ENCODE measurements around the gene GNAZ. TPM values are rescaled to one million over a fixed set of nuclear protein-coding genes. Genes with fewer than 3 reads are reported as not detected.

GNAZ gene
- total RNA-seq, 1 donor from 2014 or later, result 0.39 TPM

DNA sequence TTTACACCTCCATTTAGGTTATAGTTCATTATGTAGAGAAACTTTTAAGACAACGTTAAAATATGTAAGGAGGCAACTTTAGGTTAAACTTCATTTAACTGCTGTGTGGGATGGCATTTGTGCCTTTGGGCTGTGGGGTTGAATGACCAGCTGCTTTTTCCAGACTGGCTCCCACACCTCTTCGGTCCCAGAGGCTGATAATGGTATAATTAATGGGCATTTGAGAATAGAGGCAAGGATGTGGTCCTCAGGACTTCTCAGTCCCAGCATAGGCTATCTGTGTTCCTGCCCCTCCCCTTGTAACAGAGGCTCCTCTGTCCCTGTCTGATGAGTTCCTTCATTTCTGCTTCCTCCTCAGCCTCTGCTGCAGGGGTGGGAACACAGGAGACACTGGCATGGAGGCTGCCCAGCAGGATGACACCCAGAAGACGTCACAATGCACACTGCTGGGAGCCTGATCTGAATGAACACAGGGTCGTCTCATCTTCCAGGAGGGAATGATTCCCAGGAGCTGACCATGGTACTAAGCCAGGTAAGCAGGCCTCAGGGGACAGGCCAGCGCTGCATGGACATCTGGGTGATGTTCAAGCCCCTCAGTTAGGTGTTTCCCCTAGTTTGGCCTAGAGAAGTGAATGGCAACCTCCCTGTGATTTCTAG, 17.1 kb upstream of the GNAZ start:
- Mint-ChIP-seq H3K27me3 (ENCODE audit: low read depth) (peaks cover 30% of the 10 kb centered on the region), H3K36me3 (ENCODE audit: low read depth) (no peaks in the 10 kb centered on the region), H3K9me3 (peaks cover 6% of the 10 kb centered on the region), H3K4me1 (ENCODE audit: low read depth) (no peaks in the 10 kb centered on the region), H3K4me3 (ENCODE audit: low read depth) (no peak overlapping the region), H3K27ac (no peak overlapping the region)
- intact Hi-C loops (cut with micrococcal nuclease), result no loop called here
- DNase-seq (ENCODE audit: low spot score), result no peak

- no peaks in the 10 kb centered on the region for H3K4me1 Mint-ChIP-seq (ENCODE audit: low read depth)
- intact Hi-C loops (cut with micrococcal nuclease), result no loop called here
- peaks cover 26% of the 10 kb centered on the region for H3K27me3 Mint-ChIP-seq (ENCODE audit: low read depth)
- H3K4me3 Mint-ChIP-seq (ENCODE audit: low read depth), result no peak overlapping the region
- H3K36me3 Mint-ChIP-seq (ENCODE audit: low read depth), result no peaks in the 10 kb centered on the region
- peaks cover 6% of the 10 kb centered on the region for H3K9me3 Mint-ChIP-seq
- H3K27ac Mint-ChIP-seq, result no peak overlapping the region
- no peak for DNase-seq (ENCODE audit: low spot score)
These were observed 16.3 kb upstream of the GNAZ start for GRCh38 chr22:23053912-23054530.

GRCh38 chr22:23054531-23055257, 15.6 kb upstream of the GNAZ start:
- H3K4me3 Mint-ChIP-seq (ENCODE audit: low read depth), result no peak overlapping the region
- DNase-seq (ENCODE audit: low spot score), result no peak
- H3K27me3 Mint-ChIP-seq (ENCODE audit: low read depth), result peaks cover 20% of the 10 kb centered on the region
- H3K9me3 Mint-ChIP-seq, result peaks cover 6% of the 10 kb centered on the region
- no peaks in the 10 kb centered on the region for H3K36me3 Mint-ChIP-seq (ENCODE audit: low read depth)
- no peak overlapping the region for H3K27ac Mint-ChIP-seq
- intact Hi-C loops (cut with micrococcal nuclease), result no loop called here
- H3K4me1 Mint-ChIP-seq (ENCODE audit: low read depth), result no peaks in the 10 kb centered on the region

DNA sequence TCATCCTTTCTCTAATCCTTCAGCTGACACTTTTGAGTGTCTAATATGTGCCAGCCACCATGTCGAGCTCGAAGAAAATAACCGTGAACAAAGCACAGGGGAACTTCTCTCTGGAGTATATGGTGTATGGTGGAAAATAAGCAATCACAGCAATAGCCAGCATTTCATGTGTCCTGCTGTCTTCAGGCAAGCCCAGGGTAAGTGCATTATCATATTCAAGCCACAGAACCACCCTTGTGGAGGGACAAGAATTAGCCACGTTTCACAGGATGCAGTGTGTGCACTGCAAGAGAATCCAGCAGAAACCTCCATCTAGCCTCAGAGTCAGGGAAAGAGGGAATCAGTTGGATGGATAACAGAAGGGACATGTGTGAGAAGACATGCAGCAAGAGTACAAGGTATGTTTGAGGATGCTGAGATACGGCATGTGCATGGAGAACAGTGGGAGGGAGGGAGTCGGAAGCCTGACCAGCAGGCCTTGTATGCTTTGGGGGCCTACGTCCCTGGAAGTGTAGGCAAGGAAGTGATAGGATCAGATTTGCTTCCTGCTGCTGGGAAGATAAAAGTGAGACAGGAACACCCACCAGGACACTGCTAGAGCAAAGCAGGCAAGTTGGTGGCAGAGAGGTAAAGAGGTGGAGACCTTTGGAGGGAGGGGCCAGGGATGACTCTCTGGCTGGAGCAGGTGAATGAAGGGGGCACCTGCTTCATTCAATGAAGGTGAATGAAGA, 14.7 kb upstream of the GNAZ start:
- Mint-ChIP-seq H3K27ac (no peak overlapping the region), H3K27me3 (ENCODE audit: low read depth) (peaks cover 16% of the 10 kb centered on the region), H3K9me3 (peaks cover 6% of the 10 kb centered on the region), H3K36me3 (ENCODE audit: low read depth) (no peaks in the 10 kb centered on the region), H3K4me1 (ENCODE audit: low read depth) (no peaks in the 10 kb centered on the region), H3K4me3 (ENCODE audit: low read depth) (no peak overlapping the region)
- intact Hi-C loops (cut with micrococcal nuclease), result no loop called here
- DNase-seq (ENCODE audit: low spot score), result no peak

DNA sequence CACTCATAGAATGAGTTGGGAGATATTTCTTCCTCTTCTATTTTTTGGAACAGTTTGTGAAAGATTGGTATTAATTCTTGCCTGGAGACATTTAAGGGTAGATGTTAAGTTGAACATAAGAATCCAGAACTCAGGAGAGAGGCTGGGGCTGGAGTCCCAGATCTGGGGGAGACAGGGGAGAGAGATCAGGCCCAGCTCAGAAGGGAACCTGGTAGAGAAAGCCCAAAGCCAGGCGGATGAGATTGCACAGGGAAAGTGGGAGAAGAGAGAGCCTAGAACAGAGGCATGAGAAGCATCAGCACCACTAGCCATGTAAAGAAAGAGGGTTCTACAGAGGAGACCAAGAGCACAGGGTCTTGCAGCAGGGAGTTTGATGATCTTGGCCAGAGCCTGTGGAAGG, 13.0 kb upstream of the GNAZ start:
- Mint-ChIP-seq H3K36me3 (ENCODE audit: low read depth) (no peaks in the 10 kb centered on the region), H3K4me3 (ENCODE audit: low read depth) (no peak overlapping the region), H3K27ac (no peak overlapping the region), H3K4me1 (ENCODE audit: low read depth) (no peaks in the 10 kb centered on the region), H3K27me3 (ENCODE audit: low read depth) (peaks cover 8% of the 10 kb centered on the region), H3K9me3 (peaks cover 6% of the 10 kb centered on the region)
- no peak for DNase-seq (ENCODE audit: low spot score)
- intact Hi-C loops (cut with micrococcal nuclease), result no loop called here

DNA sequence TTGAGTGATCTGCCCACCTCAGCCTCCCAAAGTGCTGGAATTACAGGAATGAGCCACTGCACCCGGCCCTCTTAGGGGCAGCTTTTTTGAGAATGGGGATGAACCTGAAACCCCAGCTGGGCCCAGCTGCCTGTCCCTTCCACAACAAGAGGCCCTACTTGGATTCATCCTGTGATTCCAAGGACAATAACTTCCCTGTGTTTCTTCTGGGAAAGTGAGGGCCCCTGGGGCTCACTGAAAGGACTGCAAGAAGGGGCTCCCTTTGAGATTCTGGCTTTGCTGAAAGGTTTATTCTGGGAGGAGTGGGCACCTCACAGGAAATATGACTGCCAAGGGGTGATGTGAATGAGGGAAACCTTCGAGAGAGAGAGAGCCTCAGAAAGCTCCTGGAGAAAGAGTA, 12.3 kb upstream of the GNAZ start:
- Mint-ChIP-seq H3K4me3 (ENCODE audit: low read depth) (no peak overlapping the region), H3K36me3 (ENCODE audit: low read depth) (no peaks in the 10 kb centered on the region), H3K27ac (no peak overlapping the region), H3K9me3 (peaks cover 6% of the 10 kb centered on the region), H3K27me3 (ENCODE audit: low read depth) (peaks cover 8% of the 10 kb centered on the region), H3K4me1 (ENCODE audit: low read depth) (no peaks in the 10 kb centered on the region)
- intact Hi-C loops (cut with micrococcal nuclease), result no loop called here
- DNase-seq (ENCODE audit: low spot score), result no peak

DNA sequence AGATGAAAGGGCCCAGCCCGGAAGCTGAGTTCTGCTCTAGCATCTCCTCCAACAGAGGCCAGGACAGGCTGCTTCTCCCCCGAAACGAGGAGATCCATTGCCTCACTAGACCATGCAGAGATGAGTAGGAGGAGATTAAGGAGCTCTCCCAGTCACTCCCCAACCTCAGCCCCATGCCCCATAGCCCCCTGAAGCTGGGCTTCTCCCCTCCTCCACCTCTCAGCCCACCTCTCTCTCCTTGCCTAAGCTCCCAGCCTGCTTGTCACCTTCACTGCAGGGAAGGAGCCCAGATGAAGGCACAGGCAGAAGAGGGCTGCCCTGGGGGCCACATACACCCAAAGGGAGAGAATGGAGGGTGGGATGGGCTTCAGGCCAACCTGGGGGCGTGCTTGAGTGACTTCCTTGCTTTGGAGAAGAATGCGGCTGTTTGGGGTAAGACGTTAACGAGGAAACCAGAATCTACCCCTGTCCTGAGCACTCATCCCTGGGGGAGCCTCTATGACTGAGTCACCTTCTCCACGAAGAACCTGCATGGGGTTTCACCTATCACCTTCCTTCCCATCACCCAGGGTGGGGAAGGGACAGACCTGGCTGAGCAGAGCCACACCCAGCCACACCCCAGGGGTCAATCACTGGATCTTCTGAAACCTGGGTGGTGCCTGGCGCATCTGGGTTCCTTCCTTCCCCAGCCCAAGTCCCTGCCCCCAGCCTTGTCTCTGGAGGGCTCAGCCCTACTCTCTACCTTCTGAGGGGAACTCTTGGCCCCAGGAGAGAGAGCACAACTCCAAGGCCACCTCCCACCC, 11.6 kb upstream of the GNAZ start:
- Mint-ChIP-seq H3K36me3 (ENCODE audit: low read depth) (no peaks in the 10 kb centered on the region), H3K9me3 (peaks cover 6% of the 10 kb centered on the region), H3K4me1 (ENCODE audit: low read depth) (no peaks in the 10 kb centered on the region), H3K27me3 (ENCODE audit: low read depth) (peaks cover 6% of the 10 kb centered on the region), H3K4me3 (ENCODE audit: low read depth) (no peak overlapping the region), H3K27ac (no peak overlapping the region)
- intact Hi-C loops (cut with micrococcal nuclease), result no loop called here
- no peak for DNase-seq (ENCODE audit: low spot score)

DNA sequence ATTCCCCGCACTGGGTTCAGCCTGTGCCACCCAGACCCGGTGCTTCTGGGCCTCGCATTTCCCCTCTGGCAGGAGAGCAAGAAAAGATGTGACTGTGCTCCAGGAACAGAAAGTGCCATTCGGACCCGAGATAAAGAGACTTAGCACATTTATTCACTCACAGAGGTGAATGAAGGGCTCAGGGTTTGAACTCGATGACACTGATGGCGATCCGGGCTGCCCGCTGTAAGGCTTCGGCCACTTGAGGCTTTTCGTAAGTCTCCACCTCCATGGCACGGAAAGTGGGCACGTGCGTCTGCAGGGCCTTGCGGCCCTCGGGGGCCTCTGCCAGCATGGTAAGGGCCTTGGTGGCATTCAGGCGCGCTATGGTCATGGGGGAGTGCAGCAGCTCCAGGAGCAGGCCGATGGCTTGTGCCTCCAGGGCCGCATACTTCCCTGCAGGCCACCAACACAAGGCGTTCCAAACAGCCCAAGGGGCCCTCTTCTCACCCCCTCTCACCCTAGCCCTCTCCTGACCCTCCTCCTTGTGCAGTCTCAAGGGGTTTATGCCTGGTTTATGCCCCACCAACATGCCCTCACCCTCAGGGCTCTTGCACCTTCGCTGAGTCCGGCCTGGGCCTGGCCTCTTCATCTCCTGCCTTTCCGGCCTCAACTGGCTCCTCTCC, 10.9 kb upstream of the GNAZ start:
- H3K27me3 Mint-ChIP-seq (ENCODE audit: low read depth), result peaks cover 6% of the 10 kb centered on the region
- H3K4me3 Mint-ChIP-seq (ENCODE audit: low read depth), result no peak overlapping the region
- no peaks in the 10 kb centered on the region for H3K4me1 Mint-ChIP-seq (ENCODE audit: low read depth)
- DNase-seq (ENCODE audit: low spot score), result no peak
- peaks cover 6% of the 10 kb centered on the region for H3K9me3 Mint-ChIP-seq
- H3K27ac Mint-ChIP-seq, result no peak overlapping the region
- no peaks in the 10 kb centered on the region for H3K36me3 Mint-ChIP-seq (ENCODE audit: low read depth)
- intact Hi-C loops (cut with micrococcal nuclease), result no loop called here

DNA sequence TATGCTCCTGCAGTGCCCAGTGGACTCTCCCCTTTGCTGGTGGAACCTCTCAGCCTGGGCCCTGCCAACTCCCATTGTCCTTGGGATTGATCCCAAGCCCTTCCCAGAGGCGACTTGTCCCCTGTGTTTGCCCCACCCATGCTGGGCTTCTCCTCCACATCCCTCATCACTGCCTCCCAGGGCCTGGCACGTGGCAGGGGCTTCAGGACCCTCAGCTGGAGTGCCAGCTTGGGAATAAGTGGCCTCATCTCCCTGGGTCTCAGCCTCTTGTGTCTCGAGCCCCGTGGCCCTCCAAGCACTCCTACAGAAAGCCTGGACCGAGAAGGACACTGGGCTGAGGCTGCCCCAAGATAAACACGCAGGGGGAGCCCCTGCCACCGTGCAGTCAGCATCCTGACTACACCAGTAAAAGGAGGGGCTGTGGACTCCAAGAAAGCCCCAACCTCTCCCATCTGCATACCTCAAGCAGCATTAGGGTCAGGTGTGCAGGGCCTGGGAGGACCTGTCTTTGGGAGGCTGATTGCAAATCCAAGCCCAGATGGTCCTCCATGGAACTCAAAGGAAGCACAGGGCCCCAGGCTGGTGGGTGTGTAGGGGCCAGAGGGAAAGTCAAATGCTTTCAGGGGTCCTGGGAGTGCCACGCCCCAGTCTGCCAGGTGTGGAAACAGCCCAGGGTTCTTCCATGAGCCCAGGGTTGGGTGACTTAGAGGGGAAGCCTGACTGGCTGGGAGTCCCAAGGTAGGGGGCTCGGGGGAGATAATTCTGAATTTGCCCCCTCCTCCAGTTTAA, 9.5 kb upstream of the GNAZ start:
- intact Hi-C loops (cut with micrococcal nuclease), result no loop called here

DNA sequence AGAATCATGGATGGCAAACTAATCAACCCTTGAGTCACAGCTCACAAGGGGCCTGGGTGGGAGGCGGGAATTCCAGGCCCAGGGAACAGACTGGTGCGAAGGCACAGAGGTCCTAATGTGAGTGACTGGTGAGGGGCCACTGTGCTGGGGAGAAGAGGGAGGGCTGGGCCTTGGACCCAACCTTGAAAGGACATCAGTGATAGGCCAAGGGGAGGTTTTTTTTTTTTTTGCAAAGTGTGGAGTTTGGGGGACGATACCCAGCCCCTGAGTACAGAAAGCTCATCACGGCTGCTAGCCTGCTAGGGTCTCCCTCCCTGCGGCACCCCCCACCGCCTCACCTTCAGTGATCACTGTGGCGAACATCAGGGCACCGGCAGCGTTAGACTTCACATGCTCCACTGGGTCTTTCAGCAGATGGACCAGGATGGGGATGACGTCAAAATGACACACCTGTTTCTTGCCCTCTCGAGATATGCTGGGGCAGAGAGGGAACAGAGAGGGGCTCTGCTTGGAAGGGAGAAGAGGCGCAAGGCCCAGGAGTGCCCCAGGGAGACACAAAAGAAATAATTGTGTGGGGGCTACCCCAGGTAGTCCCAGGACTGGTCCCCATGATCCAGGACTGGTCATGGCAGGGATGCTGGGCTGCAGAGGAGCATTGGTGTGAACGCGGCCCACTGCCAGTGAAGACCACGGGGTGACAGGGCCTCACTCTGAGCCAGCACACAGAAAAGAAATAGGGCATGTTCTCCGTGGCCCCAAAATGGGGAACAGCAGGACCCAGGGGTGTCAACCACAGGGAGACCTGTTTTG, 8.6 kb upstream of the GNAZ start:
- Mint-ChIP-seq H3K4me1 (ENCODE audit: low read depth) (no peaks in the 10 kb centered on the region), H3K4me3 (ENCODE audit: low read depth) (no peak overlapping the region)

More for the DNA sequence above, 9.5 kb upstream of the GNAZ start:
- H3K36me3 Mint-ChIP-seq (ENCODE audit: low read depth), result no peaks in the 10 kb centered on the region
- no peak overlapping the region for H3K4me3 Mint-ChIP-seq (ENCODE audit: low read depth)
- no peak for DNase-seq (ENCODE audit: low spot score)
- peaks cover 6% of the 10 kb centered on the region for H3K27me3 Mint-ChIP-seq (ENCODE audit: low read depth)
- H3K27ac Mint-ChIP-seq, result no peak overlapping the region
- H3K9me3 Mint-ChIP-seq, result peaks cover 2% of the 10 kb centered on the region
- H3K4me1 Mint-ChIP-seq (ENCODE audit: low read depth), result no peaks in the 10 kb centered on the region

More for the DNA sequence above, 8.6 kb upstream of the GNAZ start:
- H3K9me3 Mint-ChIP-seq, result no peaks in the 10 kb centered on the region
- H3K27ac Mint-ChIP-seq, result no peak overlapping the region
- no peaks in the 10 kb centered on the region for H3K36me3 Mint-ChIP-seq (ENCODE audit: low read depth)
- peaks cover 6% of the 10 kb centered on the region for H3K27me3 Mint-ChIP-seq (ENCODE audit: low read depth)
- intact Hi-C loops (cut with micrococcal nuclease), result no loop called here
- no peak for DNase-seq (ENCODE audit: low spot score)
